A549 (cell line): ENCODE data around the gene ADARB2. TPM values are rescaled to one million over a fixed set of nuclear protein-coding genes. Genes with fewer than 3 reads are reported as not detected.

ENCODE experiments used
- ATAC-seq, 2 experiments: fragments of 200-7000 bp in 1 of 2; fragments of >200 bp in 1 of 2; cut with Nextera tagmentation in 1 of 2; cut with Tn5 transposase in 1 of 2; 3 replicates each; pipeline versions ENCODE4 v1.8.0 to v1.9.1; 2018 to 2020; ENCODE audit warnings: mild to moderate bottlenecking in 1 of 2, moderate library complexity in 1 of 2
- CTCF ChIA-PET: fragments of 300-600 bp; sonication (Branson Sonifier 250); formaldehyde crosslinking; extraction: SDS; loops from one replicate; lab custom pipeline; 2021; ENCODE audit warnings: antibody characterized with exemption, inconsistent platforms; lab: Yijun Ruan, JAX
- POLR2A ChIA-PET: fragments of 350-600 bp; formaldehyde crosslinking; extraction: SDS; loops from one replicate; lab custom pipeline; 2021; ENCODE audit warnings: antibody characterized with exemption, inconsistent platforms; lab: Yijun Ruan, JAX
- DNase-seq, 2 experiments: peaks; one replicate each; pipeline versions ENCODE4 v3.0.0 to v3.0.0-alpha.2; 2011 to 2016; ENCODE audit warnings: low read depth in 1 of 2, low spot score in 1 of 2
- FAIRE-seq: peaks from 2 replicates; lab custom pipeline; 2011; peaks lifted over from hg19 to GRCh38; lab: Jason Lieb, UNC
- H3K27ac ChIP-seq, 2 experiments: fragments of >200 bp; sonication (Bioruptor Twin); formaldehyde crosslinking; 3 replicates each; pipeline ENCODE4 v1.5.1; 2016 to 2017
- H3K4me1 ChIP-seq: fragments of >200 bp; sonication (Bioruptor Twin); formaldehyde crosslinking; 3 replicates; pipeline ENCODE4 v1.6.1; 2016
- H3K4me2 ChIP-seq: fragments of >200 bp; sonication (Bioruptor Twin); formaldehyde crosslinking; 3 replicates; pipeline ENCODE4 v1.6.1; 2016
- H3K4me3 ChIP-seq: fragments of >200 bp; sonication (Bioruptor Twin); formaldehyde crosslinking; 3 replicates; pipeline ENCODE4 v1.5.1; 2016
- H3K9me3 ChIP-seq: fragments of >200 bp; sonication (Bioruptor Twin); formaldehyde crosslinking; 3 replicates; pipeline ENCODE4 v1.6.1; 2016
- CBX8 ChIP-seq: fragments of 200-600 bp; sonication (generic); IDR thresholded peaks from 2 replicates; pipeline ENCODE4 v1.6.1; 2016
- CEBPB ChIP-seq, 2 experiments: fragments of >200 bp in 1 of 2; sonication (Bioruptor Twin) in 1 of 2; formaldehyde crosslinking in 1 of 2; IDR thresholded peaks; 2 replicates each; pipeline ENCODE4 v1.6.1; 2012 to 2016
- CHD4 ChIP-seq: fragments of 200-600 bp; sonication (generic); IDR thresholded peaks from 2 replicates; pipeline ENCODE4 v1.6.1; 2016; ENCODE audit warnings: antibody characterized with exemption, mild to moderate bottlenecking, borderline replicate concordance
- EHF ChIP-seq: fragments of 250-450 bp; sonication (Bioruptor Pico); IDR thresholded peaks from 2 replicates; pipeline ENCODE4 v1.5.0; 2020; ENCODE audit warnings: mild to moderate bottlenecking
- EHMT2 ChIP-seq: fragments of 200-600 bp; sonication (generic); IDR thresholded peaks from 2 replicates; pipeline ENCODE4 v1.6.1; 2016; ENCODE audit warnings: antibody characterized with exemption, low read depth, mild to moderate bottlenecking, moderate library complexity
- FOXS1 ChIP-seq: fragments of 250-450 bp; sonication (Bioruptor Pico); IDR thresholded peaks from 2 replicates; pipeline ENCODE4 v1.5.0; 2020; ENCODE audit warnings: mild to moderate bottlenecking, moderate library complexity
- GATA3 ChIP-seq: IDR thresholded peaks from 2 replicates; pipeline ENCODE4 v1.6.1; 2012; ENCODE audit warnings: borderline replicate concordance
- HDAC2 ChIP-seq: fragments of 200-600 bp; sonication (generic); IDR thresholded peaks from 2 replicates; pipeline ENCODE4 v1.6.1; 2016
- HEYL ChIP-seq: fragments of 250-450 bp; sonication (Bioruptor Pico); IDR thresholded peaks from 2 replicates; pipeline ENCODE4 v1.8.0; 2021; ENCODE audit warnings: mild to moderate bottlenecking, moderate library complexity
- HOXA7 ChIP-seq: fragments of 250-450 bp; sonication (Bioruptor Pico); IDR thresholded peaks from 2 replicates; pipeline ENCODE4 v1.5.0; 2020; ENCODE audit warnings: mild to moderate bottlenecking, moderate library complexity
- JUNB ChIP-seq: fragments of >200 bp; sonication (Bioruptor Twin); formaldehyde crosslinking; IDR thresholded peaks from 2 replicates; pipeline ENCODE4 v1.6.1; 2016
- KDM1A ChIP-seq: fragments of 200-600 bp; sonication (generic); IDR thresholded peaks from 2 replicates; pipeline ENCODE4 v1.6.1; 2016; ENCODE audit warnings: low read depth, mild to moderate bottlenecking
- NR3C1 ChIP-seq: fragments of >200 bp; sonication (Bioruptor Twin); formaldehyde crosslinking; IDR thresholded peaks from 3 replicates; pipeline ENCODE4 v1.6.1; 2017
- POLR2AphosphoS2 ChIP-seq: conservative IDR thresholded peaks from 2 replicates; pipeline ENCODE4 v1.6.1; 2012; ENCODE audit warnings: low read length, improper control_type of control experiment, inconsistent platforms
- RAD21 ChIP-seq, 2 experiments: fragments of >200 bp in 1 of 2; sonication (Bioruptor Twin) in 1 of 2; formaldehyde crosslinking in 1 of 2; IDR thresholded peaks in 1 of 2; conservative IDR thresholded peaks in 1 of 2; 2 replicates in 1 of 2; 3 replicates in 1 of 2; pipeline ENCODE4 v1.6.1; 2012 to 2018; ENCODE audit warnings: inconsistent platforms in 1 of 2
- RFX5 ChIP-seq: fragments of 450-650 bp; IDR thresholded peaks from 2 replicates; pipeline ENCODE4 v1.7.1; 2014; ENCODE audit warnings: antibody characterized with exemption, mild to moderate bottlenecking, moderate library complexity
- RNF2 ChIP-seq: fragments of 200-600 bp; sonication (generic); IDR thresholded peaks from 2 replicates; pipeline ENCODE4 v1.6.1; 2016; ENCODE audit warnings: low read depth, mild to moderate bottlenecking, antibody characterized with exemption, moderate library complexity, borderline replicate concordance
- SMC3 ChIP-seq: fragments of >200 bp; sonication (Bioruptor Twin); formaldehyde crosslinking; IDR thresholded peaks from 3 replicates; pipeline ENCODE4 v1.6.1; 2018; ENCODE audit warnings: inconsistent platforms
- ZFP36 ChIP-seq: fragments of 450-650 bp; IDR thresholded peaks from 2 replicates; pipeline ENCODE4 v1.6.1; 2014; ENCODE audit warnings: borderline replicate concordance; ENCODE audit not compliant: partially characterized antibody
- ZNF302 ChIP-seq: fragments of 250-450 bp; sonication (Bioruptor Pico); IDR thresholded peaks from 2 replicates; pipeline ENCODE4 v1.9.0; 2021; ENCODE audit warnings: inconsistent platforms, mild to moderate bottlenecking, moderate library complexity
- WGBS: methylation state at CpG from one replicate; pipeline ENCODE4 v1.1.6; 2017; ENCODE audit errors: missing lambda C conversion rate; 5-methylcytosine and 5-hydroxymethylcytosine counted together
- polyA plus RNA-seq, 4 experiments: library from polyadenylated mRNA; depleted of rRNA in 3 of 4; stranded (reverse); fragments of >200 nt; fragmentation: RNase III in 1 of 4; extraction: RNeasy Plus Mini Kit Qiagen cat#74134 plus additional on column Dnase treatment in 1 of 4; gene quantifications; 2 replicates in 3 of 4; 3 replicates in 1 of 4; pipeline ENCODE4 v1.2.3, GENCODE V29; 2011 to 2017
- TF ChIP-seq, protein P1 (sequence below): IDR thresholded peaks from 2 replicates; pipeline ENCODE4 v1.6.1; 2012; ENCODE audit warnings: low read depth, borderline replicate concordance
- TF ChIP-seq, protein P2 (sequence below): IDR thresholded peaks from 2 replicates; pipeline ENCODE4 v1.6.1; 2012
- TF ChIP-seq, protein P3 (sequence below): fragments of 200-600 bp; sonication (generic); IDR thresholded peaks from 2 replicates; pipeline ENCODE4 v1.6.1; 2016; ENCODE audit warnings: antibody characterized with exemption, mild to moderate bottlenecking, moderate library complexity

The ADARB2 gene
- polyA plus RNA-seq, 2 of the 4 experiments (the other 2 are of a cell fraction), result not detected

DNA sequence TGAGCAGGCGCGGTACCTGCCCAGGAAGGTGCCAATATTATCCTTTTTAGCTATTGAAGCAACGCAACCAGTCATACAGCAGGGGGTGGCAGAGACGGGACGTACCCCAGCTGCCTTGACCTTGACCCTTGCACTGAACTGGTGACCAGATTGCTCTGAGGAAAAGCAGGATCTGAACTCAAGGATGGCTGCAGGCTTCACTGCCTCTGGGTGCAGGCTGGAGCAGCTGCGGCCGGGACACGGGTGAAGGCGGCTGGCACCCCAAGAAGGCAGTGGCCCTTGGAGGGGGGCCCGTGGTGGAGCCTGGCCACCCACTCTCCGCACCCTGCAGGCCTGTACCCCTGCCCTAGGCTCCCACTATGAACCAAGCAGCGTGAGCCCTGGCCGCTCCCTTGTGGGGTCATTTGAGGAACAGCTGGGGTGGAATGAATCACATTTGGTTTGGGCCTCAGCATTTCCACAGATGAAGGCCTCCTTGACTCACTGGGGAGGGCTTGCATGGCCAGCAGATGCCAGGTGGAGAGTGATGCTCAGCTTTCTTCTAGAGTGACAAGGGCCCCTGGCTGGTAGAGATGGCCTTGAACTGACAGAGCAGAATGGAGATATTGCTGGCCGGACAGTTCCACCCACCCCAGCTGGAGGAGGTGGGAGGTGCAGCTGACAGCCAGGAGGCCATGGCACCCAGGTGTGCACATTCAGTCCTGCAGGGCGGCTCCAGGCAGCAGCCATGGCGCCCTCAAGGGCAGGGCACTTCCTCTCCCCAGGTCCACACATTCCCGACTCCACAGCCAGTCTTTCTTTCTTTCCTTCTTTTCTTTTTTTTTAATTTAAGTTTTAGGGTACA, 462.4 kb downstream of the ADARB2 start:
- Histone ChIP-seq H3K27ac (no peak overlapping the region), H3K9me3 (no peaks in the 10 kb centered on the region), H3K4me2 (no peak overlapping the region), H3K4me3 (no peak overlapping the region), H3K4me1 (no peaks in the 10 kb centered on the region)
- no peak for TF ChIP-seq ZNF302 (CRISPR knock-in tag)
- TF ChIP-seq EHF (CRISPR knock-in tag), result no peak
- no peak for TF ChIP-seq RFX5
- no peak for TF ChIP-seq RAD21 (conservative IDR thresholded peaks at IDR 0.05 in 1 of 2, IDR thresholded peaks at IDR 0.05 in 1 of 2)
- TF ChIP-seq, protein P1, sequence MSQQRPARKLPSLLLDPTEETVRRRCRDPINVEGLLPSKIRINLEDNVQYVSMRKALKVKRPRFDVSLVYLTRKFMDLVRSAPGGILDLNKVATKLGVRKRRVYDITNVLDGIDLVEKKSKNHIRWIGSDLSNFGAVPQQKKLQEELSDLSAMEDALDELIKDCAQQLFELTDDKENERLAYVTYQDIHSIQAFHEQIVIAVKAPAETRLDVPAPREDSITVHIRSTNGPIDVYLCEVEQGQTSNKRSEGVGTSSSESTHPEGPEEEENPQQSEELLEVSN, result no peak
- TF ChIP-seq JUNB, result no peak
- no peak for TF ChIP-seq ZFP36
- TF ChIP-seq HOXA7 (CRISPR knock-in tag), result no peak
- no peak for TF ChIP-seq RNF2
- TF ChIP-seq KDM1A, result no peak
- TF ChIP-seq HEYL (CRISPR knock-in tag), result no peak
- no peak for TF ChIP-seq CBX8
- no peak for TF ChIP-seq POLR2AphosphoS2
- TF ChIP-seq, protein P2, sequence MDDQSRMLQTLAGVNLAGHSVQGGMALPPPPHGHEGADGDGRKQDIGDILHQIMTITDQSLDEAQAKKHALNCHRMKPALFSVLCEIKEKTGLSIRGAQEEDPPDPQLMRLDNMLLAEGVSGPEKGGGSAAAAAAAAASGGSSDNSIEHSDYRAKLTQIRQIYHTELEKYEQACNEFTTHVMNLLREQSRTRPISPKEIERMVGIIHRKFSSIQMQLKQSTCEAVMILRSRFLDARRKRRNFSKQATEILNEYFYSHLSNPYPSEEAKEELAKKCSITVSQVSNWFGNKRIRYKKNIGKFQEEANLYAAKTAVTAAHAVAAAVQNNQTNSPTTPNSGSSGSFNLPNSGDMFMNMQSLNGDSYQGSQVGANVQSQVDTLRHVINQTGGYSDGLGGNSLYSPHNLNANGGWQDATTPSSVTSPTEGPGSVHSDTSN, result no peak
- no peak for TF ChIP-seq EHMT2
- no peak for TF ChIP-seq SMC3
- no peak for TF ChIP-seq GATA3
- no peak for TF ChIP-seq HDAC2
- CTCF ChIA-PET, result interaction anchor here (0.8 kb wide), 1 partner anchor 9 kb away, joined by 3 read pairs; no protein-coding TSS in a partner anchor
- ATAC-seq, result no peak
- no peak for DNase-seq
- no peak for FAIRE-seq
- POLR2A ChIA-PET, result no interaction called here
- WGBS, result 50% methylated on average over 12 of the region's 17 CpGs

DNA sequence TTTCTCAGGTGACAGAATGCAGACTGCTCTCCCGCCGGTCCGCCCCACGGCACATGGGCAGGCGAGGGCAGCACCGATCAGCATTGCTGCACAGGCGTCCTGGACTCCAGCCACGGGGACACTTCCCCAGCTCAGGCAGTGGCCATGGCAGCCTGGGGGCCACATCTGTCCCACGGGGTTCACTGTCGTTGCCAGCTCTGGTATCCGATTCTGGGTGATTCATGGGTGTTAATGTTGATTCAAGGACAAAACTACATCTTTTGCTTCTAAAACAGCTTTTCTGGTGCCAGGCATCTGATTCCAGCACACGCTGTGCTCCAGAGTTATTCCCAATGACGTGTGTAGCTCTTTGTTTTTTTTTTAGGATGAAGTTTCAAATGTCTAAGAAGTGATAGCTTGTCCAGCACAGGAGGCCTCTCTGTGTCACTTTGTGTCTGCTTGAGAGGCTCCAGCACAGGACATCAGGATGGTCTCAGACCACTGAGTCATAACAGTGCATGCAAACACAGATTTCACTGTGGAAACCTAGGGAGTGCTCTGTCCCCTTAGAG, 463.1 kb downstream of the ADARB2 start:
- Histone ChIP-seq H3K4me2 (no peak overlapping the region), H3K9me3 (no peaks in the 10 kb centered on the region), H3K27ac (no peak overlapping the region), H3K4me3 (no peak overlapping the region), H3K4me1 (no peaks in the 10 kb centered on the region)
- no peak for DNase-seq
- no peak for TF ChIP-seq POLR2AphosphoS2
- TF ChIP-seq HOXA7 (CRISPR knock-in tag), result no peak
- TF ChIP-seq FOXS1 (CRISPR knock-in tag), result no peak
- TF ChIP-seq NR3C1, result no peak
- TF ChIP-seq CEBPB (IDR thresholded peaks at IDR 0.05), result no peak
- no peak for TF ChIP-seq CHD4
- TF ChIP-seq, protein P3, sequence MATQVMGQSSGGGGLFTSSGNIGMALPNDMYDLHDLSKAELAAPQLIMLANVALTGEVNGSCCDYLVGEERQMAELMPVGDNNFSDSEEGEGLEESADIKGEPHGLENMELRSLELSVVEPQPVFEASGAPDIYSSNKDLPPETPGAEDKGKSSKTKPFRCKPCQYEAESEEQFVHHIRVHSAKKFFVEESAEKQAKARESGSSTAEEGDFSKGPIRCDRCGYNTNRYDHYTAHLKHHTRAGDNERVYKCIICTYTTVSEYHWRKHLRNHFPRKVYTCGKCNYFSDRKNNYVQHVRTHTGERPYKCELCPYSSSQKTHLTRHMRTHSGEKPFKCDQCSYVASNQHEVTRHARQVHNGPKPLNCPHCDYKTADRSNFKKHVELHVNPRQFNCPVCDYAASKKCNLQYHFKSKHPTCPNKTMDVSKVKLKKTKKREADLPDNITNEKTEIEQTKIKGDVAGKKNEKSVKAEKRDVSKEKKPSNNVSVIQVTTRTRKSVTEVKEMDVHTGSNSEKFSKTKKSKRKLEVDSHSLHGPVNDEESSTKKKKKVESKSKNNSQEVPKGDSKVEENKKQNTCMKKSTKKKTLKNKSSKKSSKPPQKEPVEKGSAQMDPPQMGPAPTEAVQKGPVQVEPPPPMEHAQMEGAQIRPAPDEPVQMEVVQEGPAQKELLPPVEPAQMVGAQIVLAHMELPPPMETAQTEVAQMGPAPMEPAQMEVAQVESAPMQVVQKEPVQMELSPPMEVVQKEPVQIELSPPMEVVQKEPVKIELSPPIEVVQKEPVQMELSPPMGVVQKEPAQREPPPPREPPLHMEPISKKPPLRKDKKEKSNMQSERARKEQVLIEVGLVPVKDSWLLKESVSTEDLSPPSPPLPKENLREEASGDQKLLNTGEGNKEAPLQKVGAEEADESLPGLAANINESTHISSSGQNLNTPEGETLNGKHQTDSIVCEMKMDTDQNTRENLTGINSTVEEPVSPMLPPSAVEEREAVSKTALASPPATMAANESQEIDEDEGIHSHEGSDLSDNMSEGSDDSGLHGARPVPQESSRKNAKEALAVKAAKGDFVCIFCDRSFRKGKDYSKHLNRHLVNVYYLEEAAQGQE, result no peak
- CTCF ChIA-PET, result interaction anchor here (0.7 to 1.0 kb wide), 3 partner anchors 10 to 84 kb away, joined by 3 read pairs; no protein-coding TSS in a partner anchor
- POLR2A ChIA-PET, result no interaction called here
- no peak for FAIRE-seq
- 42% methylated on average over 8 of the region's 13 CpGs for WGBS
- ATAC-seq, result no peak
